IMR-90 (cell line): Measurements from ENCODE around the gene GNAT3.

Source experiments
- BHLHE40 ChIP-seq: fragments of 150-350 bp; IDR thresholded peaks from 2 replicates; pipeline ENCODE4 v1.6.1; 2016; ENCODE audit warnings: mild to moderate bottlenecking, low read depth, low read length
- CEBPB ChIP-seq: IDR thresholded peaks from 2 replicates; pipeline ENCODE4 v1.6.1; 2012; ENCODE audit warnings: low read depth, low read length, improper control_type of control experiment
- FOS ChIP-seq: fragments of 150-350 bp; IDR thresholded peaks from 2 replicates; pipeline ENCODE4 v1.6.1; 2016; ENCODE audit warnings: low read depth, low read length
- MAFK ChIP-seq: IDR thresholded peaks from 2 replicates; pipeline ENCODE4 v1.6.1; 2012; ENCODE audit warnings: low read depth, low read length, improper control_type of control experiment
- MAZ ChIP-seq: IDR thresholded peaks from 2 replicates; pipeline ENCODE4 v1.6.1; 2012; ENCODE audit warnings: low read depth, mild to moderate bottlenecking, low read length, improper control_type of control experiment, moderate library complexity, borderline replicate concordance
- MXI1 ChIP-seq: IDR thresholded peaks from 2 replicates; pipeline ENCODE4 v1.6.1; 2012; ENCODE audit warnings: low read depth, mild to moderate bottlenecking, low read length, moderate library complexity, borderline replicate concordance
- POLR2A ChIP-seq: IDR thresholded peaks from 2 replicates; pipeline ENCODE4 v1.6.1; 2012; ENCODE audit warnings: mild to moderate bottlenecking, low read depth, low read length
- RFX5 ChIP-seq: IDR thresholded peaks from 2 replicates; pipeline ENCODE4 v1.8.0; 2012; ENCODE audit warnings: low read depth, mild to moderate bottlenecking, low read length, moderate library complexity
- SMC3 ChIP-seq: fragments of 150-350 bp; IDR thresholded peaks from 2 replicates; pipeline ENCODE4 v1.6.1; 2016; ENCODE audit warnings: low read depth, mild to moderate bottlenecking, antibody characterized with exemption, low read length, moderate library complexity
- USF2 ChIP-seq: fragments of 150-350 bp; IDR thresholded peaks from 2 replicates; pipeline ENCODE4 v1.6.1; 2017; ENCODE audit warnings: mild to moderate bottlenecking, antibody characterized with exemption, low read length, low read depth
- TF ChIP-seq, protein P1 (sequence below): conservative IDR thresholded peaks from 2 replicates; pipeline ENCODE4 v1.5.1; 2012; ENCODE audit warnings: mild to moderate bottlenecking, low read depth, low read length, improper control_type of control experiment

DNA sequence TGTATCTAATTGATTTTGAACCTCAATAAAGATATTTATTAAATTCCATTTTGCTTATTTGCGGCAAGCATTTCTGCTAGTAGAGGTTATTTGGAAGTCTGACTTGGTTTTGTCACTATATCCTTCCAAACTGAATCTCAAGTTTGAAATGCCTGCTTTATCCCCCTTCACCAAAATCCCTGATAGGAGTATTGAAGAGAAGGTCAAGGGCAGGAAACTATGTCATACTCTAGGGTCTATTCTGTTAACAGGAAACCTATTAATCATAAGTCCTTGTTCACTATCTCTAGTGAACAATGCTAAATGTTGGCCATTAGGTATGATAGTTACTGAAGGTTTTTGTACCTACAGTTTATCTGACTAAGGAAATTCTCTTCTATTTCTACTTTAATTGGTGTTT lies 11.5 kb downstream of the GNAT3 start:
- no peak for TF ChIP-seq RFX5
- TF ChIP-seq, protein P1, sequence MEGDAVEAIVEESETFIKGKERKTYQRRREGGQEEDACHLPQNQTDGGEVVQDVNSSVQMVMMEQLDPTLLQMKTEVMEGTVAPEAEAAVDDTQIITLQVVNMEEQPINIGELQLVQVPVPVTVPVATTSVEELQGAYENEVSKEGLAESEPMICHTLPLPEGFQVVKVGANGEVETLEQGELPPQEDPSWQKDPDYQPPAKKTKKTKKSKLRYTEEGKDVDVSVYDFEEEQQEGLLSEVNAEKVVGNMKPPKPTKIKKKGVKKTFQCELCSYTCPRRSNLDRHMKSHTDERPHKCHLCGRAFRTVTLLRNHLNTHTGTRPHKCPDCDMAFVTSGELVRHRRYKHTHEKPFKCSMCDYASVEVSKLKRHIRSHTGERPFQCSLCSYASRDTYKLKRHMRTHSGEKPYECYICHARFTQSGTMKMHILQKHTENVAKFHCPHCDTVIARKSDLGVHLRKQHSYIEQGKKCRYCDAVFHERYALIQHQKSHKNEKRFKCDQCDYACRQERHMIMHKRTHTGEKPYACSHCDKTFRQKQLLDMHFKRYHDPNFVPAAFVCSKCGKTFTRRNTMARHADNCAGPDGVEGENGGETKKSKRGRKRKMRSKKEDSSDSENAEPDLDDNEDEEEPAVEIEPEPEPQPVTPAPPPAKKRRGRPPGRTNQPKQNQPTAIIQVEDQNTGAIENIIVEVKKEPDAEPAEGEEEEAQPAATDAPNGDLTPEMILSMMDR = no peak
- TF ChIP-seq CEBPB = no peak
- TF ChIP-seq MAZ = no peak
- no peak for TF ChIP-seq POLR2A
- TF ChIP-seq BHLHE40 = no peak
- TF ChIP-seq MXI1 = no peak
- no peak for TF ChIP-seq SMC3
- no peak for TF ChIP-seq USF2
- no peak for TF ChIP-seq MAFK
- no peak for TF ChIP-seq FOS
